Measurements from ENCODE around the gene MSI2.

Gene MSI2

DNA sequence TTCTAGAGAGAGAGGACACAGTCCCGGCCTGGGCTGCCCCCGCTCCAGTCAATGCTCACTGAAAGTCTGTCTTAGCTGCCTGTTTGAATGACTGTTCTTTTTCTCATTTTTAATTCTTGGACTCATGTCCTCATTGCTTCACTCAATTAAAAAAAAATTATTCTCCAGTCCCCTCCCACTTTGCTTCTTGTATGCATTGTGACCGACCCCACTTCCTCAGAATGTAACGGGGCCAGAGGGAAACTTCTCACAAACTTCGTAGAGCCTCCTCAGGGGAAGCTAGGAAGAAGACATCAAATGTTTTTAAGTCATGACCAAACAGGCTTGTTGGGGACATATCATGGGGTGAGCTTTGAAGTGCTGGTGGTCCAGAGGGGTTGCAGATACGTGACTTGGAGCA is 375.5 kb downstream of the MSI2 start:
- Histone ChIP-seq H3K27me3 (no peaks in the 10 kb centered on the region), H3K4me1 (peaks cover 15% of the 10 kb centered on the region), H3K4me3 (ENCODE audit: low read depth, low read length) (no peak overlapping the region), H3K9me3 (no peaks in the 10 kb centered on the region), H3K36me3 (peaks cover 63% of the 10 kb centered on the region)
- DNase-seq = no peak
- TF ChIP-seq, protein P1, sequence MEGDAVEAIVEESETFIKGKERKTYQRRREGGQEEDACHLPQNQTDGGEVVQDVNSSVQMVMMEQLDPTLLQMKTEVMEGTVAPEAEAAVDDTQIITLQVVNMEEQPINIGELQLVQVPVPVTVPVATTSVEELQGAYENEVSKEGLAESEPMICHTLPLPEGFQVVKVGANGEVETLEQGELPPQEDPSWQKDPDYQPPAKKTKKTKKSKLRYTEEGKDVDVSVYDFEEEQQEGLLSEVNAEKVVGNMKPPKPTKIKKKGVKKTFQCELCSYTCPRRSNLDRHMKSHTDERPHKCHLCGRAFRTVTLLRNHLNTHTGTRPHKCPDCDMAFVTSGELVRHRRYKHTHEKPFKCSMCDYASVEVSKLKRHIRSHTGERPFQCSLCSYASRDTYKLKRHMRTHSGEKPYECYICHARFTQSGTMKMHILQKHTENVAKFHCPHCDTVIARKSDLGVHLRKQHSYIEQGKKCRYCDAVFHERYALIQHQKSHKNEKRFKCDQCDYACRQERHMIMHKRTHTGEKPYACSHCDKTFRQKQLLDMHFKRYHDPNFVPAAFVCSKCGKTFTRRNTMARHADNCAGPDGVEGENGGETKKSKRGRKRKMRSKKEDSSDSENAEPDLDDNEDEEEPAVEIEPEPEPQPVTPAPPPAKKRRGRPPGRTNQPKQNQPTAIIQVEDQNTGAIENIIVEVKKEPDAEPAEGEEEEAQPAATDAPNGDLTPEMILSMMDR (IDR thresholded peaks at IDR 0.05; ENCODE audit: low read depth, low read length) = no peak

GRCh38 chr17:57632294-57632693 is 376.0 kb downstream of the MSI2 start:
- Histone ChIP-seq H3K4me1 (peaks cover 15% of the 10 kb centered on the region), H3K9me3 (no peaks in the 10 kb centered on the region), H3K4me3 (ENCODE audit: low read depth, low read length) (no peak overlapping the region), H3K36me3 (peaks cover 60% of the 10 kb centered on the region), H3K27me3 (no peaks in the 10 kb centered on the region)
- TF ChIP-seq, protein P1 (IDR thresholded peaks at IDR 0.05; ENCODE audit: low read depth, low read length) = no peak
- DNase-seq = no peak

- H3K27me3 ChIP-seq = no peaks in the 10 kb centered on the region
- H3K4me1 ChIP-seq = peaks cover 15% of the 10 kb centered on the region
- peaks cover 64% of the 10 kb centered on the region for H3K36me3 ChIP-seq
- no peaks in the 10 kb centered on the region for H3K9me3 ChIP-seq
- DNase-seq = no peak
- no peak overlapping the region for H3K4me3 ChIP-seq (ENCODE audit: low read depth, low read length)
- TF ChIP-seq, protein P1 (IDR thresholded peaks at IDR 0.05; ENCODE audit: low read depth, low read length) = no peak
Observed at GRCh38 chr17:57633236-57633635, 376.9 kb downstream of the MSI2 start.

DNA sequence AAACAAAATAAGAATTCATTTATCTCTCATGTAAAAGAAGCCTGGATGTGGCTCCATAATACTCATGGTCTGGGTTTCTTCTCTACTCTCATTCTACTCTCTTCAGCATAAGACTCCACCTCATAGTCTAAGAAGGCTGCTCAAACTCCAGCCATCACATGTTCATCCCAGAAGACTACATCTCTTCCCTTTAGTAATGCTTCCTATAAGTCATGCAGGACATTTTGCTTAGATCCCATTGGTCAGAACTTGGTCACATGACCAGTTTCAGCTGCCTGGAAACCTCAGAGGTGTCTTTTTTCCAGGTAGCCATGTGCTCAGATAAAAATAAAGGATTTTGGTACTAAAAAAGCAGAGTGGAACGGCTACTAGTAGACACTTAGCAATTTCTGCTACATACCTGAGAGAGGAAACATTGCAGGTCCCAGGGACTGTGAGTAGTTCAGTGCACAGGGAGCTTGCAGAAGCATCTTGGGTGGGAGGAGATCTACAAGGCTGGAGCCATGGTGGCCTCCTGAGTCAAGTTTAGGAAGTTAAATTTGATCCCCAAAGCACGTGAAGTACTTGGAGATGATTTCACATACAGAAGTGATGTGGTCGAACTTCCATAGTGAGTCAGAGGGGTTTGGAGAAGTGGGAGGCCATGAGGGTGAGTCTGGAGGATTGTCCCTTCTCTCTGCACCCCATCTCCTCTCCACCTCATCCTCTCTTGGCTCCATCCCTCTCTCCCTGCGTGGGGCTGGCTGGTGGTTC is 378.6 kb downstream of the MSI2 start:
- Histone ChIP-seq H3K9me3 (no peaks in the 10 kb centered on the region), H3K36me3 (peaks cover 61% of the 10 kb centered on the region), H3K4me3 (ENCODE audit: low read depth, low read length) (no peak overlapping the region), H3K4me1 (peaks cover 22% of the 10 kb centered on the region), H3K27me3 (no peaks in the 10 kb centered on the region)
- DNase-seq = no peak
- TF ChIP-seq, protein P1 (IDR thresholded peaks at IDR 0.05; ENCODE audit: low read depth, low read length) = no peak

DNA sequence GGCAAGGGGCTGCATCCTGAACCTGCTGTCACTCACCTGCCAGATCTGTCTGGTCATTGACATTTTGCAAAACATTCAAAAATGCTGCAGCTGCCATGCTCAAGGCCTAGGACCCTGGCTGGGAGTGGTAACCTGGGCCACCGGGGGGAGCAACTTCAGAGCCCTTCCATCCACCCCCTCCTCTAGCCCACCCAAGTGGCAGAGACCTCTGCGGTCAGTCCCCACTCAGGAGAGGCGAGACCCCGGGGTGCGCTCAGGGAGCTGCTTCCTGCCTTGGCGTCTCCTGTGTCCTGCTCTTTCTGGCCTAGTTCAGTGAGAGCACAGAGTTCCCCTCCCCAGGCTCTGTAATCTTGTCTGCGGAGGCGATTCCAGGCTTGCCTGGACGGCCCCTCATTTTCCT is 380.0 kb downstream of the MSI2 start:
- TF ChIP-seq, protein P1 (IDR thresholded peaks at IDR 0.05; ENCODE audit: low read depth, low read length) = no peak
- Histone ChIP-seq H3K27me3 (no peaks in the 10 kb centered on the region), H3K4me1 (peaks cover 24% of the 10 kb centered on the region), H3K36me3 (peaks cover 49% of the 10 kb centered on the region), H3K9me3 (no peaks in the 10 kb centered on the region), H3K4me3 (ENCODE audit: low read depth, low read length) (no peak overlapping the region)
- DNase-seq = no peak

GRCh38 chr17:57636985-57637665 is 380.8 kb downstream of the MSI2 start:
- no peaks in the 10 kb centered on the region for H3K9me3 ChIP-seq
- no peak for DNase-seq
- peaks cover 45% of the 10 kb centered on the region for H3K36me3 ChIP-seq
- TF ChIP-seq, protein P1 (IDR thresholded peaks at IDR 0.05; ENCODE audit: low read depth, low read length) = no peak
- no peaks in the 10 kb centered on the region for H3K27me3 ChIP-seq
- H3K4me3 ChIP-seq (ENCODE audit: low read depth, low read length) = no peak overlapping the region
- H3K4me1 ChIP-seq = peaks cover 28% of the 10 kb centered on the region
